KMS-11 (cell line): Measurements from ENCODE around the gene PABPN1.

Experiments
- H2AFZ ChIP-seq: fragments of 200-600 bp; sonication (generic); 2 replicates; pipeline ENCODE4 v1.6.1; 2016; ENCODE audit warnings: antibody characterized with exemption, mixed run types, low read depth
- H3K27ac ChIP-seq: fragments of 200-600 bp; sonication (generic); 2 replicates; pipeline ENCODE4 v1.6.1; 2016; ENCODE audit warnings: mild to moderate bottlenecking, mixed run types
- H3K27me3 ChIP-seq: fragments of 200-600 bp; sonication (generic); 2 replicates; pipeline ENCODE4 v1.6.1; 2017; ENCODE audit warnings: mild to moderate bottlenecking, low read depth, mixed run types, moderate library complexity; ENCODE audit not compliant: insufficient read depth
- H3K36me3 ChIP-seq: fragments of 200-600 bp; sonication (generic); 2 replicates; pipeline ENCODE4 v1.6.1; 2017; ENCODE audit warnings: mild to moderate bottlenecking, mixed run types; ENCODE audit not compliant: insufficient read depth
- H3K4me1 ChIP-seq: fragments of 200-600 bp; sonication (generic); 2 replicates; pipeline ENCODE4 v1.6.1; 2016; ENCODE audit warnings: mild to moderate bottlenecking, low read depth, mixed run types; ENCODE audit not compliant: poor library complexity, severe bottlenecking
- H3K4me2 ChIP-seq: fragments of 200-600 bp; sonication (generic); 2 replicates; pipeline ENCODE4 v1.7.0; 2016; ENCODE audit warnings: mild to moderate bottlenecking, mixed run types
- H3K4me3 ChIP-seq: fragments of 200-600 bp; sonication (generic); IDR thresholded peaks from 2 replicates; pipeline ENCODE4 v1.6.1; 2017; ENCODE audit warnings: low read depth, low read length, mixed read lengths; ENCODE audit not compliant: insufficient read depth
- H3K79me2 ChIP-seq: fragments of 200-600 bp; sonication (generic); 2 replicates; pipeline ENCODE4 v1.6.1; 2016; ENCODE audit warnings: low read depth, mixed run types; ENCODE audit not compliant: insufficient read depth
- H3K9ac ChIP-seq: fragments of 200-600 bp; sonication (generic); 2 replicates; pipeline ENCODE4 v1.6.1; 2016; ENCODE audit warnings: mild to moderate bottlenecking, mixed run types
- H4K20me1 ChIP-seq: fragments of 200-600 bp; sonication (generic); 2 replicates; pipeline ENCODE4 v1.6.1; 2016; ENCODE audit warnings: mild to moderate bottlenecking, mixed run types; ENCODE audit not compliant: insufficient read depth
- CTCF ChIP-seq: fragments of 200-600 bp; sonication (generic); conservative IDR thresholded peaks from 2 replicates; pipeline ENCODE4 v1.6.1; 2017; ENCODE audit warnings: low read depth, mild to moderate bottlenecking, antibody characterized with exemption, low read length, moderate library complexity, mixed read lengths

PABPN1 gene

DNA sequence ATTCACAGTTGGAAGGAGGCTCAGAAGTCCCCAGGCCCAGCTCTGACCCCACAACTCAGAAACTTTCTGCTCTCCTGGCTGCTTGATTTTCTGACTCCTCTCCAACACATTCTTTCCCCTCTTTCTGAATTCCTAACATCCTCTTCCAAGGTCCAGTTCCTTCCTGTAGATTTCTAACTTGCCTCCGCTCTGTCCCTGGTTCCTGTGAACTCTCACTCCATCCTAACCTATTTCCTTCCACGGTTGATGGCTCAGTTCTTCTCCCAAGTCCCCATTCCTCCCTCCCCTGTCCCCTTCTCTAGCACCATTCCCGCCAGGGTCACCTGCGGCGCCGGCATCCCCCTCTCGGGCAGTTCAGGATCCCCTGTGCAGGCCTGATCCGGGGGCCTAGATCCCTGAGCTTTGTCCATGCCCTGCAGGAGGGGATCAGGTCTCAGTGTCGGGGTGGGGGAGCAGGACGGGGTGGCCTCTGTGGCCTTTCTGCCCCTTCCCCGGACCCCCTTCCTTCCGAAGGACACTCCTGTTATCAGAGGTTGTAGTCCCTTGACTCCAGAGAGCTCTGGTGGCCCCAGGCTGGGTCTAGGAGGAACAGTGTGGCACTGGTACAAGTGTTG is 37.4 kb downstream of the PABPN1 start:
- Histone ChIP-seq H3K27me3 (no peaks in the 10 kb centered on the region), H3K79me2 (no peaks in the 10 kb centered on the region), H3K4me3 (no peak overlapping the region), H3K27ac (no peak overlapping the region), H4K20me1 (no peaks in the 10 kb centered on the region), H3K9ac (no peak overlapping the region), H3K4me1 (no peaks in the 10 kb centered on the region), H2AFZ (no peak overlapping the region), H3K36me3 (no peaks in the 10 kb centered on the region), H3K4me2 (no peak overlapping the region)
- TF ChIP-seq CTCF = no peak

GRCh38 chr14:23359167-23359626 is 37.9 kb downstream of the PABPN1 start:
- H3K9ac ChIP-seq = no peak overlapping the region
- no peak overlapping the region for H3K27ac ChIP-seq
- no peaks in the 10 kb centered on the region for H3K36me3 ChIP-seq
- no peak overlapping the region for H2AFZ ChIP-seq
- H3K4me2 ChIP-seq = no peak overlapping the region
- TF ChIP-seq CTCF = no peak
- no peaks in the 10 kb centered on the region for H3K79me2 ChIP-seq
- H3K4me3 ChIP-seq = no peak overlapping the region
- H3K27me3 ChIP-seq = no peaks in the 10 kb centered on the region
- H4K20me1 ChIP-seq = no peaks in the 10 kb centered on the region
- no peaks in the 10 kb centered on the region for H3K4me1 ChIP-seq

GRCh38 chr14:23359722-23360447 is 38.6 kb downstream of the PABPN1 start:
- no peak overlapping the region for H3K27ac ChIP-seq
- no peaks in the 10 kb centered on the region for H3K36me3 ChIP-seq
- no peaks in the 10 kb centered on the region for H3K79me2 ChIP-seq
- H3K4me2 ChIP-seq = no peak overlapping the region
- no peak overlapping the region for H2AFZ ChIP-seq
- H3K4me1 ChIP-seq = no peaks in the 10 kb centered on the region
- no peak overlapping the region for H3K9ac ChIP-seq
- no peak overlapping the region for H3K4me3 ChIP-seq
- no peaks in the 10 kb centered on the region for H3K27me3 ChIP-seq
- no peak for TF ChIP-seq CTCF
- H4K20me1 ChIP-seq = no peaks in the 10 kb centered on the region

GRCh38 chr14:23360496-23360895 is 39.2 kb downstream of the PABPN1 start:
- Histone ChIP-seq H3K4me2 (no peak overlapping the region), H3K27me3 (no peaks in the 10 kb centered on the region), H3K4me1 (no peaks in the 10 kb centered on the region), H3K4me3 (no peak overlapping the region), H2AFZ (no peak overlapping the region), H4K20me1 (no peaks in the 10 kb centered on the region), H3K79me2 (no peaks in the 10 kb centered on the region), H3K27ac (no peak overlapping the region), H3K9ac (no peak overlapping the region), H3K36me3 (no peaks in the 10 kb centered on the region)
- no peak for TF ChIP-seq CTCF
